GM23338 (cell line): Measurements from ENCODE around the gene DCDC2.

Source experiments
- CREB1 ChIP-seq: fragments of 250-450 bp; sonication (Bioruptor Pico); IDR thresholded peaks from 2 replicates; pipeline ENCODE4 v1.5.0; 2020; ENCODE audit warnings: low read depth, mild to moderate bottlenecking, moderate library complexity
- CTCF ChIP-seq, 2 experiments: fragments of 200-600 bp in 1 of 2; sonication (generic) in 1 of 2; conservative IDR thresholded peaks; 2 replicates each; pipeline versions ENCODE4 v1.5.1 to v1.6.1; 2016 to 2017; ENCODE audit warnings: antibody characterized with exemption in 2 of 2, low read depth in 2 of 2, mild to moderate bottlenecking in 2 of 2, moderate library complexity in 1 of 2
- EZH2phosphoT487 ChIP-seq: fragments of 200-600 bp; sonication (generic); IDR thresholded peaks from one replicate; pipeline ENCODE4 v1.8.1; 2018; ENCODE audit warnings: antibody characterized with exemption; ENCODE audit not compliant: unreplicated experiment
- JUNB ChIP-seq: IDR thresholded peaks from one replicate; pipeline ENCODE4 v1.6.1; 2016; ENCODE audit warnings: antibody characterized with exemption; ENCODE audit not compliant: unreplicated experiment
- POLR2AphosphoS5 ChIP-seq: IDR thresholded peaks from 2 replicates; pipeline ENCODE4 v1.6.1; 2016; ENCODE audit warnings: antibody characterized with exemption, low read depth
- REST ChIP-seq: IDR thresholded peaks from one replicate; pipeline ENCODE4 v1.6.1; 2018; ENCODE audit warnings: antibody characterized with exemption; ENCODE audit not compliant: unreplicated experiment

- TF ChIP-seq CTCF (conservative IDR thresholded peaks at IDR 0.05; ENCODE audit: low read depth in 2 of 2) = no peak
- no peak for TF ChIP-seq REST
- TF ChIP-seq JUNB = no peak
- no peak for TF ChIP-seq CREB1 (CRISPR knock-in tag)
- TF ChIP-seq EZH2phosphoT487 = no peak
- no peak for TF ChIP-seq POLR2AphosphoS5
These were observed 169.8 kb downstream of the DCDC2 start for GRCh38 chr6:24187965-24188577.
